ENCODE results near the gene PPP1R16B.

PPP1R16B gene

DNA sequence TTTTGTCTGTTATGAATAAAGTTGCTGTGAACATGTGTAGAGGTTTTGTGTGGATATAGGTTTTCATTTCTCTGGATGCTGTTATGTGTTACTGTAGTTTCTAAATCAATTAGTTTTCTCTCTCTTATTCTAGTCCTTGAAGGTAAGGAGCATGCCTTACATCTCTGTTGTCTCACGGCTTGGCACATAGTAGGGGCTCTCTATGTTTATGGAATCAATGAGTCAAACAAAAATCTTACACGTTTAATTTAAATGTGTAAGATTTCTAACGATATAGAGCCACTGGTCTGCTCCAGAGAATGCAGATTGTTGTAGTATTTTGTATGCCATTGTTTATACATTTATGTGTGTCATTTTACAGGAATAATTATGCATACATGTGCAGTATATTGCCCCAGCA, 141.3 kb downstream of the PPP1R16B start:
- ChIA-PET POLR2A (ENCODE audit: low non-redundant PET) (no interaction called here), CTCF (interaction anchor here (0.7 kb wide), 1 partner anchor 1454 kb away, joined by 7 read pairs; no protein-coding TSS in a partner anchor)
- TF ChIP-seq, protein P1, sequence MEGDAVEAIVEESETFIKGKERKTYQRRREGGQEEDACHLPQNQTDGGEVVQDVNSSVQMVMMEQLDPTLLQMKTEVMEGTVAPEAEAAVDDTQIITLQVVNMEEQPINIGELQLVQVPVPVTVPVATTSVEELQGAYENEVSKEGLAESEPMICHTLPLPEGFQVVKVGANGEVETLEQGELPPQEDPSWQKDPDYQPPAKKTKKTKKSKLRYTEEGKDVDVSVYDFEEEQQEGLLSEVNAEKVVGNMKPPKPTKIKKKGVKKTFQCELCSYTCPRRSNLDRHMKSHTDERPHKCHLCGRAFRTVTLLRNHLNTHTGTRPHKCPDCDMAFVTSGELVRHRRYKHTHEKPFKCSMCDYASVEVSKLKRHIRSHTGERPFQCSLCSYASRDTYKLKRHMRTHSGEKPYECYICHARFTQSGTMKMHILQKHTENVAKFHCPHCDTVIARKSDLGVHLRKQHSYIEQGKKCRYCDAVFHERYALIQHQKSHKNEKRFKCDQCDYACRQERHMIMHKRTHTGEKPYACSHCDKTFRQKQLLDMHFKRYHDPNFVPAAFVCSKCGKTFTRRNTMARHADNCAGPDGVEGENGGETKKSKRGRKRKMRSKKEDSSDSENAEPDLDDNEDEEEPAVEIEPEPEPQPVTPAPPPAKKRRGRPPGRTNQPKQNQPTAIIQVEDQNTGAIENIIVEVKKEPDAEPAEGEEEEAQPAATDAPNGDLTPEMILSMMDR (conservative IDR thresholded peaks at IDR 0.05; ENCODE audit: low read depth) = no peak
- no peak for DNase-seq (ENCODE audit: low spot score)
- no peak overlapping the region for H3K27ac ChIP-seq

DNA sequence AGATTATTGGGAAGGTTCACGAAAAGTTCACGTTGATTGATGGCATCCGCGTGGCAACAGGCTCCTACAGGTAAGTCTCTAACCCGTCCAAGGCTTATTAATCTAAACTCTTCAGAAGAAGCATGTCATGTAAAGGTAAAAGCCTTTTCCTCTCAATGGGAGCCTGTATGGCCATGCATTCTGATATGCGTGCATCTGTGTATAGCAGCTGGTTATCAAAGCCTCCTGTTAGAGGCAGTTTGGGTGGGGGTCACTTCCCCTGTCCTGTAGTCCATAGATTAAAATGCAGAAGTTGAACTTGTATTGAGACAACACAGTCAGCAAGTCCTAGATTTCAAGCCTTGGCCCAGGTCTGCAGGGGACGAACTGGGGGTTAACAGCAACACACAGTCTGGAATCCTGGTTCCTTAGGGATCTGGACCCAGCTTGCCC, 142.4 kb downstream of the PPP1R16B start:
- TF ChIP-seq, protein P1 (conservative IDR thresholded peaks at IDR 0.05; ENCODE audit: low read depth) = no peak
- DNase-seq (ENCODE audit: low spot score) = no peak
- H3K27ac ChIP-seq = no peak overlapping the region
- CTCF ChIA-PET = no interaction called here
- POLR2A ChIA-PET (ENCODE audit: low non-redundant PET) = no interaction called here

GRCh38 chr20:38950254-38950653, 144.8 kb downstream of the PPP1R16B start:
- ChIA-PET POLR2A (ENCODE audit: low non-redundant PET) (no interaction called here), CTCF (interaction anchor here (0.5 to 0.8 kb wide), 4 partner anchors 32 to 1281 kb away, joined by 3 to 4 read pairs (median 4); no protein-coding TSS in a partner anchor)
- TF ChIP-seq, protein P1 (conservative IDR thresholded peaks at IDR 0.05; ENCODE audit: low read depth) = no peak
- no peak for DNase-seq (ENCODE audit: low spot score)
- no peak overlapping the region for H3K27ac ChIP-seq

DNA sequence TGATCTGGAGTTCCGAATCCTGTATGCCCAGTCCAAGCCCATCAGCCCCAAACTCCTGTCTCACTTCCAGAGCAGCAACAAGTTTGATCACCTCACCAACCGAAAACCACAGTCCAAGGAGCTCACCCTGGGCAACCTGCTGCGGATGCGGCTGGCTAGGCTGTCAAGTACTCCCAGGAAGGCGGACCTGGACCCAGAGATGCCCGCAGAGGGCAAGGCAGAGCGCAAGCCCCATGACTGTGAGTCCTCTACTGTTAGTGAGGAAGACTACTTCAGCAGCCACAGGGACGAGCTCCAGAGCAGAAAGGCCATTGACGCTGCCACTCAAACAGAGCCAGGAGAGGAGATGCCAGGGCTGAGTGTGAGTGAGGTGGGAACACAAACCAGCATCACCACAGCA, 146.1 kb downstream of the PPP1R16B start:
- TF ChIP-seq, protein P1 (conservative IDR thresholded peaks at IDR 0.05; ENCODE audit: low read depth) = no peak
- H3K27ac ChIP-seq = no peak overlapping the region; the same call in 1 of the 2 replicates
- CTCF ChIA-PET = no interaction called here
- DNase-seq (ENCODE audit: low spot score) = no peak
- POLR2A ChIA-PET (ENCODE audit: low non-redundant PET) = no interaction called here

- TF ChIP-seq, protein P1 (conservative IDR thresholded peaks at IDR 0.05; ENCODE audit: low read depth) = no peak
- H3K27ac ChIP-seq = no peak overlapping the region
- POLR2A ChIA-PET (ENCODE audit: low non-redundant PET) = no interaction called here
- DNase-seq (ENCODE audit: low spot score) = no peak
- CTCF ChIA-PET = interaction anchor here (0.7 kb wide), 1 partner anchor 130 kb away, joined by 3 read pairs; no protein-coding TSS in a partner anchor
Observed at GRCh38 chr20:38952153-38952552, 146.7 kb downstream of the PPP1R16B start.

- CTCF ChIA-PET = interaction anchor here (0.6 to 0.7 kb wide), 2 partner anchors 20 to 38 kb away, joined by 3 read pairs; no protein-coding TSS in a partner anchor
- no peak overlapping the region for H3K27ac ChIP-seq
- POLR2A ChIA-PET (ENCODE audit: low non-redundant PET) = no interaction called here
- DNase-seq (ENCODE audit: low spot score) = no peak
- TF ChIP-seq, protein P1 (conservative IDR thresholded peaks at IDR 0.05; ENCODE audit: low read depth) = no peak
Observed at GRCh38 chr20:38953630-38954340, 148.3 kb downstream of the PPP1R16B start.

All from RWPE1 (cell line).